ENCODE results near the gene DCP2. TPM values are rescaled to one million over a fixed set of nuclear protein-coding genes. Genes with fewer than 3 reads are reported as not detected.

DCP2 gene
- 10 to 100 TPM; 16.4 to 18.4 (median 18.0) TPM for total RNA-seq (2021; fragmentation: NEBNext Ultra II Directional; extraction: Animal tissue kit (Norgen Biotek cat#: 25700))
- long read RNA-seq, full-length matches to known transcripts = 5 of 13 reads
- long read RNA-seq, partial matches to known transcripts = 2 of 13 reads
- long read RNA-seq, other reads (novel, unspliced or antisense) = 6 of 13 reads

DNA sequence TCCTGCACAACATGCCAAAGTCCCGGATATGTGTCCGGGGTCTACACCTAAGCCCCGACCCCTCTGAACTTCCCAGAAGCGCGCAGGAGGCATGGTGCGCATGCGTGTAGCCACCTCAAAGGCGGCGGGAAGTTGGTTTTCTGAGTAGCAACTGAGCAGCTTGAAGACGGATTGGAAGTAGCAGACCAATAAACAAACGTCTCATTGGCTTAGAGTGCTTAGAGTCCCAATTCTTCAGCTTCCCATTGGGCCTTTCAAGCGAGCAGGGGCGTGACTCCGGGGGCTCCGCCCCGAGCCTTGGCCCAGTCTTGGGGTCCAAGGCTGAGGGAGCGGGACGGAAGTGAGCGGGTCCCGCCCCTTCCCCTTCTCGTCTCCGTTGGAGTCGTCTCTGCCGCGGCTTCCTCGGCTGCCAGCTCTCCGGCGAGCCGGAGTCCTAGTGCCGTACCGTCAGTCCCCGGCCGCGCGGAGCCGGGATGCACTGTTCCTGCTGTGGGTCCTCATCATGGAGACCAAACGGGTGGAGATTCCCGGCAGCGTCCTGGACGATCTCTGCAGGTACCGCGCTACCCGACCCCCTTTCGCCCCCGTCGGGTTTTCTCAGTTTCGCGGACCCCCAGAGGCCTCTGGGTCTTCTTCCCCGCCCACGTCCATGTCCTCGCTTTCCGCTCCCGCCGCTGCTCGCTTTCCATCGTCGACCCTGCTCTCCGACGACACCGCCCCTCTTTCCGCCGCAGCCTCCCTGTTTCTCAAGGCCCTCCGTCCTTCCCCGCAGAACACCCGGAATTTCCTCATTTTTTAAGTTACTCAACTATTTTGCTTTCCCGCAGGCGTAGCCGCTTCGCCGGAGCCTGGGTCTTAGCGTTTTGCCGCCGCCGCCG is at the start of gene DCP2:
Gene DCP2, plus strand, starts transcription at position 367 of the 878 bp plus-strand sequence. Its CDS starts 136 bp downstream, at position 503.
- peaks cover 53% of the 10 kb centered on the region for H3K4me1 Mint-ChIP-seq (ENCODE audit: low read depth)
- peaks cover 9% of the 10 kb centered on the region for H3K36me3 Mint-ChIP-seq (ENCODE audit: low read depth)
- H3K27ac Mint-ChIP-seq = peak within 1 kb of the TSS; percentile 97
- DNase-seq = peak; percentile 98
- no peaks in the 10 kb centered on the region for H3K27me3 Mint-ChIP-seq (ENCODE audit: insufficient read depth)
- H3K4me3 Mint-ChIP-seq = peak within 1 kb of the TSS; percentile 99
- no peaks in the 10 kb centered on the region for H3K9me3 Mint-ChIP-seq
- TF ChIP-seq, protein P1, sequence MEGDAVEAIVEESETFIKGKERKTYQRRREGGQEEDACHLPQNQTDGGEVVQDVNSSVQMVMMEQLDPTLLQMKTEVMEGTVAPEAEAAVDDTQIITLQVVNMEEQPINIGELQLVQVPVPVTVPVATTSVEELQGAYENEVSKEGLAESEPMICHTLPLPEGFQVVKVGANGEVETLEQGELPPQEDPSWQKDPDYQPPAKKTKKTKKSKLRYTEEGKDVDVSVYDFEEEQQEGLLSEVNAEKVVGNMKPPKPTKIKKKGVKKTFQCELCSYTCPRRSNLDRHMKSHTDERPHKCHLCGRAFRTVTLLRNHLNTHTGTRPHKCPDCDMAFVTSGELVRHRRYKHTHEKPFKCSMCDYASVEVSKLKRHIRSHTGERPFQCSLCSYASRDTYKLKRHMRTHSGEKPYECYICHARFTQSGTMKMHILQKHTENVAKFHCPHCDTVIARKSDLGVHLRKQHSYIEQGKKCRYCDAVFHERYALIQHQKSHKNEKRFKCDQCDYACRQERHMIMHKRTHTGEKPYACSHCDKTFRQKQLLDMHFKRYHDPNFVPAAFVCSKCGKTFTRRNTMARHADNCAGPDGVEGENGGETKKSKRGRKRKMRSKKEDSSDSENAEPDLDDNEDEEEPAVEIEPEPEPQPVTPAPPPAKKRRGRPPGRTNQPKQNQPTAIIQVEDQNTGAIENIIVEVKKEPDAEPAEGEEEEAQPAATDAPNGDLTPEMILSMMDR (IDR thresholded peaks at IDR 0.05) = no peak

DNA sequence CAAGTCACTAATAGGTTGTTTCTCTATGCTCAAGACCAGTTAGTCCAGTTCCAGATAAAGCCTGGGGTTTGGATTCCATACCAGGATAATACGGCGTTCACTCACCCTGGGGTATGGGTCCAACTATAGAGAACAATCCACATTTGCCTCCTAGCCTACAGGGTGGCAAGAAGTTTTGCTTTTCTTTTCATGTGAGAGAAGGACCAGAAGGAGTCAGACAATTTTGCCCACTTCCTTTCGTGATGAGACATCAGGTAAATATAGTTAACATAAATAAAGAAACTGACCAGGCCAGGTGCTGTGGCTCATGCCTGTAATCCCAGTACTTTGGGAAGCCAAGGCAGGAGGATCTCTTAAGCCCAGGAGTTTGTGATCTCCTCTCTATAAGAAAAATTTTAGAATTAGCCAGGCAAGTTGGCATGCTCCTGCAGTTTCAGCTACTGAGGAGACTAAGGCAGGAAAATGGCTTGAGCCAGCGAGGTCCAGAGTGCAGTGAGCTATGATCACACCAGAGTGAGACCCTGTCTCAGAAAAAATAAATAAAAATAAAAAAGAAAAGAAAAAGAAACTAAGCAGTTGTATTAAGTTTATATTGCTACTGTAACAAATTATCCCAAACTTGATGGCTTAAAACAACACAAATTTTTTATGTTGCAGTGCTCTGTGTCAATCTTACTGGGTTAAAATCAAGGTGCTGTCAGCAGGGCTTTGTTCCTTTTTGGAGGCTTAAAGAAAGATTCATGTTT is 47.1 kb upstream of the DCP2 start:
- DNase-seq = no peak
- Mint-ChIP-seq H3K36me3 (ENCODE audit: low read depth) (no peaks in the 10 kb centered on the region), H3K27ac (no peak overlapping the region), H3K9me3 (no peaks in the 10 kb centered on the region), H3K4me3 (no peak overlapping the region), H3K27me3 (ENCODE audit: insufficient read depth) (peaks cover 3% of the 10 kb centered on the region), H3K4me1 (ENCODE audit: low read depth) (peaks cover 16% of the 10 kb centered on the region)
- TF ChIP-seq, protein P1 (IDR thresholded peaks at IDR 0.05) = no peak

GRCh38 chr5:112930082-112930344 is 46.6 kb upstream of the DCP2 start:
- H3K27me3 Mint-ChIP-seq (ENCODE audit: insufficient read depth) = peaks cover 3% of the 10 kb centered on the region
- no peak overlapping the region for H3K27ac Mint-ChIP-seq
- H3K9me3 Mint-ChIP-seq = no peaks in the 10 kb centered on the region
- peaks cover 19% of the 10 kb centered on the region for H3K4me1 Mint-ChIP-seq (ENCODE audit: low read depth)
- no peaks in the 10 kb centered on the region for H3K36me3 Mint-ChIP-seq (ENCODE audit: low read depth)
- no peak overlapping the region for H3K4me3 Mint-ChIP-seq
- TF ChIP-seq, protein P1 (IDR thresholded peaks at IDR 0.05) = no peak
- no peak for DNase-seq

DNA sequence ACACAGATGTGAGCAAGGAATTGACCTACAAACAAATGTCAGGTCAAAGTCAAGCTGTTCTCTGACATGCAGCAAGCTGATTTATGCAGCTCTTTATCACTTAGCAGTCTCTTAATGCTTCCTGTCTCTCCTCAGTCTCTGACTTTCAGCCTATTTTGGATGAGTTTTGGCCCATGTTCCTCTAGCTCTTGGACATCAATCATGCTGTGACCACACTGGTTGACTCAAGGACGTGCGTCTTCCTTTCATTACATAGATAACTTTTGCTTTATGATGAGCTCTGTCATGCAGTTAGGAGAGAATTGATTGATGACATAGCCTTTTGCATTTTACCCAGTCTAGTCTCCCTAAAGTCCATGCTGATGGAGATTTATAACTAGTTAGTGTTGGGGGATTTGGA is 45.1 kb upstream of the DCP2 start:
- H3K36me3 Mint-ChIP-seq (ENCODE audit: low read depth) = no peaks in the 10 kb centered on the region
- H3K9me3 Mint-ChIP-seq = no peaks in the 10 kb centered on the region
- no peak overlapping the region for H3K27ac Mint-ChIP-seq
- TF ChIP-seq, protein P1 (IDR thresholded peaks at IDR 0.05) = no peak
- no peak for DNase-seq
- H3K4me1 Mint-ChIP-seq (ENCODE audit: low read depth) = peaks cover 27% of the 10 kb centered on the region
- no peak overlapping the region for H3K4me3 Mint-ChIP-seq
- H3K27me3 Mint-ChIP-seq (ENCODE audit: insufficient read depth) = peaks cover 3% of the 10 kb centered on the region

DNA sequence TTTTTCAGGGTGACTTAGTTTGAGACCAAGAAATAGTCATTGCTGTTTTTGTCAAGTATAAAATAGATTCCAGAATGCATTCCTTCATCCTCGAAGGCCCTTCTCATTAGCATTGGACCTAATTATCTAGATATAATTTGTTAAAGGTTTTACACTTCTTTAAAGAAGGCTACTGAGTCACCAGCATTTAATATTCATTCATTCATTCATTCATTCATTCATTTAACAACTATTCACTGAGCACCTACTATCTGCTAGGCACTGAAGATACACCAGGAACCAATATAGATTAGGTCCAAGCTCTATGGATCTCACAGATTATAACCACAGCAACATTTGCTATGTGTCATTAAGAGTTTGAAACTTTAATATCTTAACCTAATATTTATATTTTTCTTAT is 43.5 kb upstream of the DCP2 start:
- TF ChIP-seq, protein P1 (IDR thresholded peaks at IDR 0.05) = no peak
- Mint-ChIP-seq H3K4me1 (ENCODE audit: low read depth) (peaks cover 27% of the 10 kb centered on the region), H3K36me3 (ENCODE audit: low read depth) (no peaks in the 10 kb centered on the region), H3K27ac (no peak overlapping the region), H3K27me3 (ENCODE audit: insufficient read depth) (peaks cover 3% of the 10 kb centered on the region), H3K4me3 (no peak overlapping the region), H3K9me3 (no peaks in the 10 kb centered on the region)
- DNase-seq = no peak
